ENCODE results near the gene ZKSCAN1.
"Not testable (repeated sequence)": the region's sequence is repeated elsewhere in the genome, so short reads cannot be mapped to it uniquely, and the experiment has no call there.

Gene ZKSCAN1

GRCh38 chr7:100003711-100004661, 11.4 kb upstream of the ZKSCAN1 start:
- DNase-seq: no peak

- DNase-seq: no peak
Measured at GRCh38 chr7:100007887-100008286, 7.5 kb upstream of the ZKSCAN1 start.

- no peak for DNase-seq
Measured at GRCh38 chr7:100008525-100008924, 6.9 kb upstream of the ZKSCAN1 start.

GRCh38 chr7:100009952-100010351, 5.4 kb upstream of the ZKSCAN1 start:
- DNase-seq: not testable (repeated sequence)

GRCh38 chr7:100010901-100011300, 4.5 kb upstream of the ZKSCAN1 start:
- no peak for DNase-seq

GRCh38 chr7:100011516-100011915, 3.9 kb upstream of the ZKSCAN1 start:
- DNase-seq: no peak

- DNase-seq: not testable (repeated sequence)
Measured at GRCh38 chr7:100012385-100013327, 2.7 kb upstream of the ZKSCAN1 start.

- DNase-seq: no peak
Measured at GRCh38 chr7:100013328-100013676, 2.1 kb upstream of the ZKSCAN1 start.

GRCh38 chr7:100016215-100016901, 962 bp downstream of the ZKSCAN1 start:
- no peak for DNase-seq

GRCh38 chr7:100017300-100017699, 1.9 kb downstream of the ZKSCAN1 start:
- no peak for DNase-seq

GRCh38 chr7:100017875-100018274, 2.5 kb downstream of the ZKSCAN1 start:
- no peak for DNase-seq

GRCh38 chr7:100019908-100020307, 4.5 kb downstream of the ZKSCAN1 start:
- DNase-seq: no peak

- no peak for DNase-seq
Measured at GRCh38 chr7:100021297-100021696, 5.9 kb downstream of the ZKSCAN1 start.

- DNase-seq: no peak
Measured at GRCh38 chr7:100022621-100023020, 7.2 kb downstream of the ZKSCAN1 start.

GRCh38 chr7:100023526-100023925, 8.1 kb downstream of the ZKSCAN1 start:
- DNase-seq: no peak

GRCh38 chr7:100024020-100024619, 8.7 kb downstream of the ZKSCAN1 start:
- DNase-seq: no peak

GRCh38 chr7:100027197-100027596, 11.8 kb downstream of the ZKSCAN1 start:
- no peak for DNase-seq

GRCh38 chr7:100029596-100029995, 14.2 kb downstream of the ZKSCAN1 start:
- DNase-seq: no peak

- DNase-seq: no peak
Measured at GRCh38 chr7:100033526-100033925, 18.1 kb downstream of the ZKSCAN1 start.

- DNase-seq: no peak
Measured at GRCh38 chr7:100034871-100035510, 19.6 kb downstream of the ZKSCAN1 start.

- DNase-seq: no peak
Measured at GRCh38 chr7:100035876-100036275, 20.5 kb downstream of the ZKSCAN1 start.

GRCh38 chr7:100038326-100038725, 22.9 kb downstream of the ZKSCAN1 start:
- no peak for DNase-seq

Measured in activated CD4-positive, CD25-positive, alpha-beta regulatory T cell (primary cell).